HPDE6-E6E7 (cell line): ENCODE data around the gene LEF1.
A peak's percentile ranks its signal among the peaks of the same experiment; 100 is the strongest.
"Not testable (repeated sequence)": the region's sequence is repeated elsewhere in the genome, so short reads cannot be mapped to it uniquely, and the experiment has no call there.

Source experiments
- DNase-seq: peaks from one replicate; pipeline ENCODE4 v3.0.0; 2011; ENCODE audit warnings: missing footprints; ENCODE audit errors: extremely low spot score

LEF1 gene

DNA sequence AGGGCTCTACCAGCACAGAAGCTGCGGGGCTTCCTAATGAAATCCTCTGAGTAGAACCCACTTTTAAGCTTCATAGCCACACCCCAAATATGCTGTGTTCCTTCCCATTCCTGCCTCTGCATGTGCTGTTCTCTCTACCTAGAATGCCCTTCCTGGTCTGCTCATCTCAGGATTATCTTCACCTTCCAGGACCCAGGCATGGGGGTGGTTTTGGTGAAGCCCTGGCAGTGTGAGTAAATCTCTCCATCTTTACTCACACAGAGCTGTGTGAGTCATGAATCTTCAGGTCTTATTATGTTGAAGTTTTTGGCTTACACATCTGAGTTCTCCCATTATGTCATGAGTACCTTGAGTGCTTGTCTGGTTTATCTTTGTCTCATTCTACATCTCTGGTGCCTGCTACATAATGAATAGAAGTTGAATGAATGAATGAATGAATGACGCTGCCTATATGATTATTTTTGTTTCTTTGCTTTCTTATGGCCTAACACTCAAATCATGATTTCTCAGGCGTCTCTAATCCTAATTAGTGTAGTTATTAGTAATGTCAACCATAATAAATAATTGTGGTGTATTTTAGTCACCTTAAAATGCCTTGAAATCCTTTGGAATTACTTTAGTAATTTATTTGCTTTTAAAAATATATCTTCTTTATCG is 137.2 kb downstream of the LEF1 start:
- DNase-seq = no peak

DNA sequence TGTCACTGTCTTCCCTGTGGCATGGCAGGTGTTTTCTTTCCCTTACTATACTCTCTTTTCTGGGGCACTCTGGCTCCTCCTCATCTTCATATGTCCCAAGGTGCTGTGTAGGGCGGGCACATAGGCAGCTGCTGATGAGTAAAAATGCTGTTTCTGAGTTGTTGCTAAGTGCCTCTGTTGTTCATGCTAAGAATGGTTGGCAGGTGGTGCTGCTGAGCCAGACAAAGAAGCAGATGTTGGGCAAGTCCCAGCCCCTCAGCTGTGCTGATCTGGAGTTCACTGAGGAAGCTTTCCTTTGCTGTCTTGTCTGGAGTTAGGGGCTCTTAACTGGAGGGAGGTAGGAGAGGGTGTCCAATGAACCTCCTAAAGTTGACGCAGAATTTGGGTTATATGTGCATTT is 138.4 kb downstream of the LEF1 start:
- no peak for DNase-seq

DNA sequence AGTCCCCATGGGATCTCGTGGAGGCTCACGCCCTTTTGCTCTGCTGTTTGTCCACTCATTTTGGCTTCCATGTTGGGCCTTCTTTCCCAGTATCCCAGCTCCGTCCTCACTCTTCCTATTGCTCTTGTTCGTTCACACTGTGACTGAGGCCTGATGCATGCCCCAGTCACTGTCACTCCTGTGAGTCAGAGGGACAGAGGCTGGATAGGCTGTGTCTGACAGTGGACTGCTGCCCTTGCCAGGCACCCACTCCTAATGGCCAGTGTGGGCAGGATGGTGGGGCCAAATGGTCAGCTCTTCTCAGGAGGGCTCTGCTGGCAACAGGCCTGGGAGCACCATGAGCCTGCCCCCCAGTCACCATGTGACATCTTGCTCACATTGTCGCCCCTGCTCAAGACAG is 139.0 kb downstream of the LEF1 start:
- no peak for DNase-seq

DNA sequence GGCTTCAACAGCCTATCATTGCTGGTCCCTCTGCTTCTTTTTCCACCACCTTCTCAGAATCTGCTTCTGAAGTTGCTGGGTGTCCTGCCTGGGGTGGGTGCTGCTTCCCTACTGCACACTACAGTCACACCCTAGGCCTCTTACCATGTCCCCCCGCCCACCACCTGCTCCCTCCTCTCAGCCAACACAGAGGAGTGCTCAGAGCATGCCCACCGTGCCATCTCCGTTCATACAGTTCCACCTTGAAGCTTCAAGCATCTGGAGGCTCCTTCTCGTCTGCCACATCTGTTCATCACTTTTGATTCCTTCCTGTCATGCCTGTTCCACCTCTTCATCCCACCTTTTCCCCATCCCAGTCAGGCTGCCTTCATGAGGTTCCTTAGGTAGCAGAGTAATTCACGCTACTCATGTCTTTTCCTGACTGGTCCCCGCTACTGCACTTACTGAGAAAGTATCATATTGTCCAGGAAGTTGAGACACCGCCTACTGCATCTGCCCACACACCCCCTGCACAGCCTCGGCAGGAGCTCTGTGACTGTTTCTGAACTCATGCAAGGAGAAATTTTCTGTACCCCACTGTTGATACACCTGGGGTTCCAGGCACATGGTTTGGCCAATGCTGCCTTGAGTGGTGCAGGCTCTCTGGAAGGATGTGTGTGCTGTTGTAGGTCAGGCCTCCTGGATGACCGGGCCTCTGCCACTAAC is 139.6 kb downstream of the LEF1 start:
- DNase-seq = no peak

DNA sequence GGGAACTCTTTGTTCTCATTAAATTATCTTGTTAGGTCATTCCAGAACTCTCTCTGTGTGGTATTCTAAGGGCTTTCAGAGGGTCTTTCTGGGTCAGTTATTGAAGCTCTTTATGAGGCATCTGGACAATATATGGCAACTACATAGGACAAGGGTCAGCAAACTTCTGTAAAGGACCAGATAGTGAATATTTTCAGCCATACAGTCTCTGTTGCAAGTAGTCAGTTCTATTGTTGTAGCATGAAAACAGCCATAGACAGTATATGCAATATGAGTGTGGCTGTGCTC is 143.9 kb downstream of the LEF1 start:
- no peak for DNase-seq

DNA sequence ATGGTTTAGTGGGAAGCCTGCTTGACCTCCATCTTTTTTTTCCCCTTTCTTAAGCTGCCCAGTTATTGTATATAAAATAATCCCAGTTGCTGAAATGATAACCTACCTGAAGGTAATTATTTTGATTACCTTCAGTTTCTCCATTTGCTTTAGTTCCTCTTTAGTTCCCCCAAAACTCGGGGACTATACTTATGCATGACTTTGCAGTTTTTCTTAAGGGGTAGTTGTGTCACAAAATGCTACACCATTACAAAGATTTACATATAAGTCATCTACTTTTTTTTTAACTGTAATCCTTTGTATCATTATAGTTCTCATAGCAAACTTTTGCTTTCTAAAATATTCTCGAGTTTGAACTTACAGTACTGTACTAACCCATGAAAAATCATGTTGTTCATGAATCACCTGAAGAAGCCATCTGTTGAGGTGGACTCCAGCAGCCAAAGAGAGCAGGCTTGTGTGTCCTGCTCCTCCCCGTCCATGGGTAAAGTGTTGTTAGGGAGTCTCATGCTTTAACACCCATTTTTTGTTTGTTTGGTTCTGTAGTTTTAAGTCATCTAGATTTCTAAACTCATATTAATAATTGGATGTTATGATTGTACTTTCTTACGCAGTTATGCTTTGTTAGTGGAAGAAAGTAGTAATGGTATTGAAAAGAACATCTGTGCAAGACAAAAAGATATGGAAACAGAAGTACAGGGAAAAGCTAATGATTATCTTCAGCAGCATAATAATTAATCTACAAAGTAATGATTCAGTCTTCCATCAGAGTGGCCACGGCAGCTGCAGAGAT is 144.5 kb downstream of the LEF1 start:
- no peak for DNase-seq

DNA sequence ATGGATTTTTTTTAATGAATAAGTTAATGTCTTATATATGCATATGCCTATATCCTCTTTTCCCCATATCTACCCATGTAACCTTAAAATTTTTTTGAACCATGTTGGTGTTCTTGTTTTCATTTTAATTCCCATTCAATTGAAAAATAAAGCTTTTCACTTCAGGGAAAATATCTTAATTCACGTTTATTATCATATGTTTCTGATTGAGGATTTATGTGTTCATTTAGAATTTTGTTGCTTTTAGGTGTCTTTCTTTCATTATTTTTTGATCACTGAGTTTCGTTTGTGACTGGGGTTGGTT is 149.9 kb downstream of the LEF1 start:
- no peak for DNase-seq

DNA sequence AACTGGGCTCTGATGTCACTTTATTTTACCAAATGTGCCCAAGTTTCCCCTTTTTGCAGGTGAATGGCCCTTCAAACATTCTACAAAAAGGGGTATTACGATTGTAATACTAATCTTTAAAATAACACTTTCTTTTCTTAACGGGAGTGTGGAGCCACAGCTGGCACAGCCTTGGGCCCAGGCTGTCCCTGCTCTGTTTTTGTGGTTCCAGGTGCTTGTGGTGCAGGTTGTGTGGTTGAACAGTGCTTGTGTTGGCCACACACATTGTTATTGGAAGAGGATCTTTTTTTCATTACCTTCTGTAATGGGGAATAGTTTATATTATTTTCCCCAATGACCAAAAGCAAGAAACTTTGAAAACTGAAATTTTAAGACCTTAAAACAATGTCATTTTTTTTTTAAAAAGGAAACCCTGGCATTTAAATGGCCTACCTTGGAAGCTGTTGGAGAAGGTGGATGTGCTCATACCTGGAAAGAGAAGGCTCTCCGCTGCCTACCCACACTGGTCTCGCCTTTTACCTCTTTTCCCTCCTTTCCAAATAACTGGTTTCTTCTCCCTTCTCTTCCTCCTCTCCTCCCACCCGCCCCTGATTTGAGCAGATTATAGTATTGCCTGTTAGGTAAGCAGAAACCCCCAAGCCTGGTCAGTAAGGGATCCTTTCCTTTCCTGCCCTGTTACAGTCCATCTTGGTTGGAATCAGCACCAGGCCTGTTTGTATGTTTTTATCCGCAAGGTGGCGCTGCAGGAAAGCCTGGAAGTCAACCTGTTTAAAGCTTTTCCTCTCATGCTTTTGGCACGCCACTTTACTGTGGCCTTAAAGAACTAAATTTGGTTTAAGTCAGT is 150.5 kb downstream of the LEF1 start:
- DNase-seq = peak; percentile 46

DNA sequence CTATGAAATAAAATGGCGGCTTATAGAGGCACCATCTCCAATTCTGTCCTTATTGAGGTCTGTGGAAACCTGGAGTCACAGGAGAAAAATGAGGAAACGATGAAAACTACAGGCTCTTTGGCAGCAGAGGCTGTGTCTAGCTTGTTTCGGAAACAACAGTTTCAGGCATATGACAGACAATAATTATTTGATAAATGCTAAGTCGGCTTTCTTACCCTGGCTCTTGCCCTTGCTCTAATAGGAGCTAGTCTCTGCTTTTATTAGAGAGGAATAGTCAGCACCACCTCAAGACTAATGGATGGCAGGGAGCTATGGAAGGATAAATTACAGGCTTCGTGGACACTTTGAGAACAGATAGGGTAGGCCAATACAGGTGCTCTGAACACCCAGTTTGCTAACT is 154.8 kb downstream of the LEF1 start:
- no peak for DNase-seq

DNA sequence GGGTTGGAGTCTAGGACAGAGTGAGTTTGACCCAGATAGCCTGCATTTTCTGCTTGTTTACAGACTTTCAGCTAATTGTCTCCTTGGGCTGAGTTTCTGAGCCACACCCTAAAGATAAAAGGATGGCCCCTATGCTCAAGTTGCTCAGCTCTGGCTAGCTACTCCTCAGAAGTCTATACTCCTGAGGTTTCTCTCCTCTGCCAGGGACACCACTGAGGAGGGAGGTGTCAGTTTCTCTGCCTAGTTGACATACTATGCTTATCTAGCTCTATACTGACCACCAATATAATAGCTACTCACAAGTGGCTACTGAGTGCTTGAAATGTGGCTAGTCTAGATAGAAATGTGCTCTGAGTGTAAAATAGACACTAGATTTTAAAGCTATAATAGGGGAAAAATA is 155.4 kb downstream of the LEF1 start:
- DNase-seq = no peak

DNA sequence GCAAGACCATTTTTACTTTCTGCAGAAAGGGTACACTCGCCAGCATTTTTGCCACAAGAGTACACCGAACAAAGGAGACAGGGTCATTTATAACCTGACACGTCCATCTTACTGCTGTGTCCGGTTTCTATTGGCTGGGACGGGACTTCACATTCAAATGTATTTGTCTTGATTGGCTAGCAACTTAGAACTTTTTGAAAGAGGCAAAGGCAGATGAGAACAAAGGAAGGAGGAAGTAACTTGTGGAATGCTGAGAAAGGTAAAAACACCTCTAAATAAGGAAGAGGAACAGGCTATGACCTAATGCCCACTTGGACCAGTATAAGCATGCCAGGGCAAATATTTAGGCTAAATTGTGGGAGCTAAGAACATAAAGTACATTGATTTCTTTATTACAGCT is 156.3 kb downstream of the LEF1 start:
- DNase-seq = not testable (repeated sequence)

DNA sequence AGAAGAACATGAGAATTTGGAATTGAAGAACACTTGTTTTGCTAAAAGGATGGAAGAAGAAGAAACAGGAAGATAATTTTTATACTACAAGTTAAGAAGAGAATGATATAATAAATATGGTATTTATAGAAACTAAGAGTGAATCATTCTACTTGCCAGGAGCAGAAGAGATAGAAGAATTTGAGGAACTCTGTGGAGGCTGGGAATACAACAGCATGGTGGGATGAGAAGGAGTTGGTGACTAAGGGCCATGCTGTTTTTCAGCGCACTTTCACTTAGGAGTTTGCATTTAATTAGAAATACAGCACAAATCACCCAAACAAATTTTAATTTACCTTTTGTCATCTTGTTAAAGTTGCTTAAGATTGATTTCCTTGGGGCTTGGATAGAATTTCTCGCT is 158.6 kb downstream of the LEF1 start:
- no peak for DNase-seq

DNA sequence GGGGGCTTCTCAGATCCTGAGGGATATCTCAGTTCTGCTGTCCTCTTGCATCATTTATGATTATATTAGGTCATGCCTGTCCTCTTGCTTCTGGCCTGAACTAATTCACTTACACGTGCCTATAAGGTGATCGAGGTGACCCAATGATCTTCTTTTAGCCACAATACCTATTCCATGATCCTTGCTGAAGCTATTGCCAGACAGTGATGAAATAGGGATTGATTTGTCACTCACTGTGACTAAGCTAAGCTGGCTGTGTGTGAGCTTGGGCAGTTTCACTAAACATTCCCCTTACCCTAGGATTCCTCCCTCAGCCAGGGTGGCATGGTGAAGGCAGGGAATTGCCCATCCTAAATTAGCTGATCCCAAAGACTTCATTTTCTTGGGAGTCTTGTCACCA is 160.0 kb downstream of the LEF1 start:
- peak; percentile 44 for DNase-seq

DNA sequence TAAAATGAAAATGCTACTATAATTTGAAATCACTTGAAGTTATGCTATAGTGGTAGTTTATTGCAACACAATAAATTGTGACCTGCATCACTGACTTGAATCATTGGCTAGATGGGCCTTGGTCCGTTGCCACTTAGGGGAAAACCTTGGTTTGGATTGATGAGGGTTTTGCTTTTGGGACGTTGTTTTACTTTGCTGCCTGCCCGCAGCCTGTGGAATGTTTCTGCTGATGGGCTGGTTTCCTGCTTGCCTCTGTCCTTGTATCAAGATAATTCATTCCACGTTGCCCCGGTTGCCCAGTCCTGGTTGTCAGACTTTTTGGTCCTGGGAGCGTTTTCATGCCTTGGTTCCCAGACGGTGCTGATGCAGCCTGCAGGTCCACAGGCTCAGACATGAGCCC is 160.7 kb downstream of the LEF1 start:
- no peak for DNase-seq

DNA sequence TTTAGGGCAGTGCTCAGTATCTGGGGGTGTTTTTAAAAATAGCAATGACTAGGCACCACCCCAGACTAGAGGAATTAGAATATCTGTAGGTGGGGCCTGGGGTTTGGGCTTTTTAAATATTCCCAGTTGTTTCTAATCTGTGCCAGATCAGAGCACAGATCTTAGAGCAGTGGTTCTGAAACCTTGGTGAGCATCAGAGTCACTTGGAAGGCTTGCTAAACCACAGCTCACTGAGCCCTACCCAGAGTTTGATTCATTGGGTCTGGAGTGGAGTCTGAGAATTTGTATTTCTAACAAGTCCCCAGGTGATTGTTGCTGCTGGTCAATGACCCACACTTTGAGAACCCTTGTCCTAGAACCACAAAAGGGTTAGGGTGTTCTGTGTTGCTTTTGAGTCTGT is 162.4 kb downstream of the LEF1 start:
- DNase-seq = no peak

DNA sequence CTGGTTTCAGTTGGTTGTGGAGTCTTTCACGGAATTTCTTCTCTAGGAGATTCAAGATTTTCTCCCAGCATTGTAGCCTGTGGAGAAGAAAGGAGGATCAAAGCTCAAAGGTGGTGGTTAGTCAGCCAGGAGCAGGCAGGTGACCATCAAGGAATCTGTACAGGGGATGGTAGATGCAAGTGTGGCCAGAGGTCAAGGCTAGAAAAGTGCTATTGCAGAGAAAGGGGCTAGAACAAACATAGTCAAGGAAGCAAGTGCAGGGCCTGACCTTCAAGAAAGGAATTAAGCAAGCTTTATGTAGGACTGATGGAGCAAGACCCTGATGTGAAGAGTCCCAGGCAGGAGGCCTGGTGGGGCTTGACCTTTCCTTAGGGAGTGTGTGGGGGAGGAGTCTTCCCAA is 162.9 kb downstream of the LEF1 start:
- DNase-seq = no peak

DNA sequence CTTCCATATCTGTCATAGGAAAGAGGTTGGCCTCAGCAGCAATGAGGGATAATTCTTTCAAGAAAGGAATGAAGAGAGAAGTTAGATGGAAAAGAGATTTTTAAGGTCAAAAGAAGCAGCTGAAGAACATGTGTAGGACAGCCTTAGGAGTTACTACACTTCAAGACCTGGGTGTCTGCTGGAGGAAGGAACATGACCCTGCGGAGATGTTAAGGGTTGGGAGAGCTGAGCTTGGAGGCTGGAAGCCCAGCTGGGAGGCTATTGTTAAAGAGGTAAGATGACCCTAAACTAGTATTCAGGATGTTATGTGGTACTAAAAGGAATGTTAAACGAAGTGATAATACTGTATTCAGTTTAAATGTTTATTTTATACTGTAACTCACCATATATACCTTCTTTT is 164.1 kb downstream of the LEF1 start:
- no peak for DNase-seq

DNA sequence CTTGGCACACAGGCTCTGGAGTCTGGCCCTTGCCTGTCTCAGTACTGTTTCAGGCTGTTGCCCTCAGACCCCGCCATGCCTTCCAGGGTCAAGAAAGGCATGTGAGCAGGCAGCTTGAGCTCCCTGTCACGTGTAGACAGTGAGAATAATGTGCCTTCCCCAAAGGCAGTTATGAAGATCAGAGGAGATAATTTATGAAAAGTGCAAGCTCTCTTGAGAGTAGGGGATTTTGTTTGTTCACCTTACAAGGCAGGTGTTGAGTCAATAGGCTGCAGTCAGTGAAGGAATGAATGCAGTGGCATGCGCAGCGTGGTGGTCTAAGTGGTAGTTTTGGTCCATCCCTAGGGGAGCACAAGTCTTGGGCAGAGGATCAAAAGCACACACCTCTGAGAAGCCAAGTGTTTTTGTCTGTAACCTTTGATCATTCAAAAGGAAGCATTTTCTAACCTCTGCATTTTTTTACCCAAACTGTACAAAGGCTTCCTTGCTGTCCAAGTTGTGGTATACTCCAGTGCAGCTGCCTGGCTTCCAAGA is 164.7 kb downstream of the LEF1 start:
- no peak for DNase-seq

DNA sequence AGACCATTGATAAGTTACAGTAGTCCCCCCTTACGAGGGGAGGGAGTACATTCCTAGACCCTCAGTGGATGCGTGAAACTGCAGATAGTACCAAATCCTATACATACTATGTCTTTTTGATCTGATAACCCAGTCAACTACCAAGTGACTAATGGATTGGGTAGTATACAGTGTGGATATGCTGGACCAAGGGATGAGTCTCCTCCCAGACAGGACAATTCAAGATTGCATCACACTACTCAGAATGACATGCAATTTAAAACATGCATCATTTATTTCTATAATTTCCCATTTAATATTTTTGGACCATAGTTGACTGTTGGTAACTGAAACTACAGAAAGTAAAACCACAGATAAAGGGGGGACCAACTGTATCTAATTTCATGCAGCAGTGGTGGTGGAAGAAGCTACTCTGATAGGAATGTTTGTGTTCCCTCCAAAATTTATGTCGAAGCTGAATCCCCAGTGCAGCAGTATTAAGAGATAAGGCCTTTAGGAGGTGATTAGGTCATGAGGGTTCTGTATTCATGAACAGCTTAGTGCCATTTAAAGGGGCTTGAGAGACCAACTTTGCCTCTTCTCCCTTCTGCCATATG is 167.1 kb downstream of the LEF1 start:
- no peak for DNase-seq

DNA sequence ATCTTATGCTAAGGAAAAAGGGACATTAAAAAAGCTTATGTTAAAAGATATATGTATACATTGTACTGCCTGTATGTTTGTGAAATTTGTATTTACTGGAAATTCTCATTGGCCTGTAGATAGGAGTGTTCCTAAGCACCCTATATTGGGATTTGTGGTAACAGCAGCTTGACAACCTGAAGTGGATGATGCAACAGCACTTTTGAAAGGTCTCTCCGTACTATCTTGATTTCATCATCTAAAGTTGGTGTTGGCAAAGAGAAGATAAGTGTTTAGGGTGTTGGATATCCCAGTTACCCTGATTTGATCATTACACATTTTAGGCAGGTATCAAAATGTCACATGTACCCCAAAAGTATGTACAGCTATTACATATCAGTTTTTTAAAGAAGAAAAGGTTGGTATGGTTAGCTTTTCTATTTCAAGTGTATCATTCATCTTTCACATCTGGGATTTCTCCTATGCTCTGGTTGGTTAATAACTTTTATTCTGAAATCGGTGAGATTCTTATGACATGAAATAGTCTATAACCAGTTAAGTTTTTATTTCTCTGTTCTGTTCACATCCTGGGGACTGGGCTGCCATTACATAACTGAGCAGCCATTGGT is 168.7 kb downstream of the LEF1 start:
- no peak for DNase-seq

DNA sequence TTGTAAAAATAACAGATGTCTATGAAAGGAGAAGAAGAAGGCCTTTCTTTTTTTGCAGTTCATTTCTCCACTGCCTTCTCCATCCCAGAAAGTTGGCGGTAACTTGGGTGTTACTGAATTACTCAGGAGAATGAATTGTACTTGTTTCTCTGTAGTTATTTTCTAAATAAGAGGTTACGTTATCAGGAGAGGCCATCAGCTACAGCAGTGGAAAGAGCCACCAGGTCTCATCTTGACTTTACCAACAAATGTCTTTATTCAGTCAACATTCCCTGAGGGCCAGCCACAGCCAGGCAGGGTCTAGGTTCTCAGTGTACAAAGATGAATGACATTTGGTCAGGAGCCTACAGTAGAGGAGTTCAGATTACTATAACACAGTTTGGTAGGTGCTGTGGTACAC is 170.9 kb downstream of the LEF1 start:
- DNase-seq = no peak
